ENCODE results near the gene WDR36. TPM values are rescaled to one million over a fixed set of nuclear protein-coding genes. Genes with fewer than 3 reads are reported as not detected.
A peak's percentile ranks its signal among the peaks of the same experiment; 100 is the strongest.

The WDR36 gene
- total RNA-seq: 10 to 100 TPM; 21.8 to 35.5 (median 28.4) TPM

GRCh38 chr5:111092062-111092853 lies at the start of gene WDR36:
Gene WDR36, plus strand, starts transcription at chr5:111092348. Its CDS starts 109 bp downstream, at chr5:111092457.
- in situ Hi-C loops (cut with MboI; ENCODE audit: low pct_unique_long_range_greater_than_20kb in 2 of 9, low sequenced_read_pairs in 9 of 9, unreplicated experiment in 9 of 9): no loop called here
- WGBS, 10 experiments: 1 to 20% (median 2%) methylated on average over 5 to 30 of the region's 50 CpGs; no CpG with 5 or more reads in 1 of the 10 experiments
- Histone ChIP-seq H3K27ac (peak within 1 kb of the TSS; percentile 86 to 96), H3K4me1 (replicated peaks in 1 of 2) (peaks cover 8 to 17% of the 10 kb centered on the region in 2 donors), H3K4me3 (peak within 1 kb of the TSS; percentile 66 to 94 (median 86))
- ATAC-seq (replicated peaks in 6 of 8): peak; percentile 96 to 98 (median 97)

- Histone ChIP-seq H3K4me1 (replicated peaks in 1 of 2) (no peaks in the 10 kb centered on the region), H3K4me3 (no peak overlapping the region), H3K27ac (no peak overlapping the region)
- 0 to 88% (median 54%) methylated on average over 1 to 5 of the region's 5 CpGs; no CpG with 5 or more reads in 1 of the 10 experiments for WGBS, 10 experiments
- in situ Hi-C loops (cut with MboI; ENCODE audit: low pct_unique_long_range_greater_than_20kb in 2 of 9, low sequenced_read_pairs in 9 of 9, unreplicated experiment in 9 of 9): no loop called here
- ATAC-seq (replicated peaks in 6 of 8): peak in 1 of 8 experiments; percentile 30
Measured at GRCh38 chr5:111043712-111044506, 48.2 kb upstream of the WDR36 start.

GRCh38 chr5:111058064-111058463 lies 34.1 kb upstream of the WDR36 start:
- no peak for ATAC-seq (replicated peaks in 6 of 8)
- Histone ChIP-seq H3K4me3 (no peak overlapping the region), H3K27ac (no peak overlapping the region), H3K4me1 (replicated peaks in 1 of 2) (no peaks in the 10 kb centered on the region)
- in situ Hi-C loops (cut with MboI; ENCODE audit: low pct_unique_long_range_greater_than_20kb in 2 of 9, low sequenced_read_pairs in 9 of 9, unreplicated experiment in 9 of 9): loop anchor here in 1 of 9 experiments (25.0 kb wide), 1 partner anchor 296 kb away; no protein-coding TSS in a partner anchor

GRCh38 chr5:111060169-111060568 lies 32.0 kb upstream of the WDR36 start:
- ATAC-seq (replicated peaks in 6 of 8): no peak
- in situ Hi-C loops (cut with MboI; ENCODE audit: low pct_unique_long_range_greater_than_20kb in 2 of 9, low sequenced_read_pairs in 9 of 9, unreplicated experiment in 9 of 9): loop anchor here in 1 of 9 experiments (25.0 kb wide), 1 partner anchor 298 kb away; no protein-coding TSS in a partner anchor
- no peak overlapping the region for H3K4me3 ChIP-seq
- H3K27ac ChIP-seq: no peak overlapping the region
- no peaks in the 10 kb centered on the region for H3K4me1 ChIP-seq (replicated peaks in 1 of 2)
- 55 to 100% (median 92%) methylated on average over 1 to 2 of the region's 2 CpGs; no CpG with 5 or more reads in 4 of the 10 experiments for WGBS, 10 experiments

GRCh38 chr5:111061618-111062017 lies 30.5 kb upstream of the WDR36 start:
- ATAC-seq (replicated peaks in 6 of 8): no peak
- in situ Hi-C loops (cut with MboI; ENCODE audit: low pct_unique_long_range_greater_than_20kb in 2 of 9, low sequenced_read_pairs in 9 of 9, unreplicated experiment in 9 of 9): loop anchor here in 1 of 9 experiments (25.0 kb wide), 1 partner anchor 299 kb away; no protein-coding TSS in a partner anchor
- Histone ChIP-seq H3K4me1 (replicated peaks in 1 of 2) (no peaks in the 10 kb centered on the region), H3K4me3 (no peak overlapping the region), H3K27ac (no peak overlapping the region)

GRCh38 chr5:111063709-111064322 lies 28.3 kb upstream of the WDR36 start:
- in situ Hi-C loops (cut with MboI; ENCODE audit: low pct_unique_long_range_greater_than_20kb in 2 of 9, low sequenced_read_pairs in 9 of 9, unreplicated experiment in 9 of 9): loop anchor here in 1 of 9 experiments (25.0 kb wide), 1 partner anchor 302 kb away; no protein-coding TSS in a partner anchor
- 6 to 100% (median 38%) methylated on average over 1 to 3 of the region's 3 CpGs; no CpG with 5 or more reads in 4 of the 10 experiments for WGBS, 10 experiments
- Histone ChIP-seq H3K4me3 (no peak overlapping the region), H3K27ac (no peak overlapping the region), H3K4me1 (replicated peaks in 1 of 2) (no peaks in the 10 kb centered on the region)
- peak in 1 of 8 experiments; percentile 14 for ATAC-seq (replicated peaks in 6 of 8)

GRCh38 chr5:111066261-111066938 lies 25.7 kb upstream of the WDR36 start:
- no peak overlapping the region for H3K4me3 ChIP-seq
- no peaks in the 10 kb centered on the region for H3K4me1 ChIP-seq (replicated peaks in 1 of 2)
- in situ Hi-C loops (cut with MboI; ENCODE audit: low pct_unique_long_range_greater_than_20kb in 2 of 9, low sequenced_read_pairs in 9 of 9, unreplicated experiment in 9 of 9): loop anchor here in 1 of 9 experiments (25.0 kb wide), 1 partner anchor 304 kb away; no protein-coding TSS in a partner anchor
- H3K27ac ChIP-seq: no peak overlapping the region
- no peak for ATAC-seq (replicated peaks in 6 of 8)
- 6 to 100% (median 81%) methylated on average over 1 to 2 of the region's 2 CpGs; no CpG with 5 or more reads in 2 of the 10 experiments for whole genome bisulfite sequencing, 10 experiments

GRCh38 chr5:111068213-111068612 lies 23.9 kb upstream of the WDR36 start:
- no peaks in the 10 kb centered on the region for H3K4me1 ChIP-seq (replicated peaks in 1 of 2)
- H3K4me3 ChIP-seq: no peak overlapping the region
- H3K27ac ChIP-seq: no peak overlapping the region
- WGBS, 10 experiments: 0 to 100% (median 53%) methylated on average over 1 to 2 of the region's 2 CpGs
- in situ Hi-C loops (cut with MboI; ENCODE audit: low pct_unique_long_range_greater_than_20kb in 2 of 9, low sequenced_read_pairs in 9 of 9, unreplicated experiment in 9 of 9): loop anchor here in 1 of 9 experiments (25.0 kb wide), 1 partner anchor 306 kb away; no protein-coding TSS in a partner anchor
- peak in 3 of 8 experiments; percentile 32 to 83 (median 68) for ATAC-seq (replicated peaks in 6 of 8)

- no peaks in the 10 kb centered on the region for H3K4me1 ChIP-seq (replicated peaks in 1 of 2)
- WGBS, 10 experiments: 0 to 90% (median 64%) methylated on average over 1 to 4 of the region's 4 CpGs; no CpG with 5 or more reads in 2 of the 10 experiments
- H3K27ac ChIP-seq: no peak overlapping the region
- in situ Hi-C loops (cut with MboI; ENCODE audit: low pct_unique_long_range_greater_than_20kb in 2 of 9, low sequenced_read_pairs in 9 of 9, unreplicated experiment in 9 of 9): loop anchor here in 1 of 9 experiments (25.0 kb wide), 1 partner anchor 308 kb away; no protein-coding TSS in a partner anchor
- H3K4me3 ChIP-seq: peak overlapping the region in 1 of 5 donors; percentile 16
- no peak for ATAC-seq (replicated peaks in 6 of 8)
Measured at GRCh38 chr5:111069839-111070238, 22.3 kb upstream of the WDR36 start.

- H3K4me1 ChIP-seq (replicated peaks in 1 of 2): no peaks in the 10 kb centered on the region
- ATAC-seq (replicated peaks in 6 of 8): peak; percentile 38 to 95 (median 92)
- in situ Hi-C loops (cut with MboI; ENCODE audit: low pct_unique_long_range_greater_than_20kb in 2 of 9, low sequenced_read_pairs in 9 of 9, unreplicated experiment in 9 of 9): loop anchor here in 1 of 9 experiments (25.0 kb wide), 1 partner anchor 308 kb away; no protein-coding TSS in a partner anchor
- 0 to 12% (median 5%) methylated on average over 1 to 17 of the region's 42 CpGs; no CpG with 5 or more reads in 2 of the 10 experiments for WGBS, 10 experiments
- H3K4me3 ChIP-seq: peak overlapping the region; percentile 16 to 33 (median 17)
- H3K27ac ChIP-seq: no peak overlapping the region
Measured at GRCh38 chr5:111070272-111071134, 21.6 kb upstream of the WDR36 start.

- WGBS, 10 experiments: 51 to 100% (median 88%) methylated on average over 1 to 4 of the region's 4 CpGs; no CpG with 5 or more reads in 3 of the 10 experiments
- no peak for ATAC-seq (replicated peaks in 6 of 8)
- H3K4me3 ChIP-seq: peak within 1 kb of the TSS; percentile 16 to 33 (median 17)
- no peak within 1 kb of the TSS for H3K27ac ChIP-seq
- H3K4me1 ChIP-seq (replicated peaks in 1 of 2): no peaks in the 10 kb centered on the region
- in situ Hi-C loops (cut with MboI; ENCODE audit: low pct_unique_long_range_greater_than_20kb in 2 of 9, low sequenced_read_pairs in 9 of 9, unreplicated experiment in 9 of 9): loop anchor here in 1 of 9 experiments (25.0 kb wide), 1 partner anchor 309 kb away; no protein-coding TSS in a partner anchor
Measured at GRCh38 chr5:111071413-111071812, 20.7 kb upstream of the WDR36 start, which contains the start of gene TSLP. Gene TSLP, plus strand, starts transcription at chr5:111071713. Its CDS starts 178 bp downstream, at chr5:111071891.
